H1 (cell line): ENCODE results near the gene KERA. TPM values are rescaled to one million over a fixed set of nuclear protein-coding genes. Genes with fewer than 3 reads are reported as not detected.

Source experiments
- polyA plus RNA-seq, 7 experiments: library from polyadenylated mRNA; depleted of rRNA in 3 of 7; stranded (reverse) in 5 of 7; unstranded in 2 of 7; fragments of >200 nt in 5 of 7; fragments of 200-250 nt in 2 of 7; gene quantifications; 1 replicate in 5 of 7; 2 replicates in 1 of 7; 4 replicates in 1 of 7; pipeline versions ENCODE4 v1.2.1 to v1.2.3, GENCODE V29; 2011 to 2013; ENCODE audit warnings: missing spikeins in 2 of 7, mixed read lengths in 2 of 7
- total RNA-seq: library from RNA; stranded (reverse); fragmentation: NEBNext Ultra II Directional; extraction: Animal tissue kit (Norgen Biotek cat#: 25700); gene quantifications from 2 replicates; pipeline ENCODE4 v1.2.1, GENCODE V29; 2021
- TF ChIP-seq, protein P1 (sequence below): fragments of 300-600 bp; sonication (generic); IDR thresholded peaks from 2 replicates; pipeline ENCODE4 v1.7.1; 2012; ENCODE audit warnings: low read length, moderate library complexity, mild to moderate bottlenecking, inconsistent platforms; ENCODE audit not compliant: insufficient replicate concordance

The KERA gene
- total and polyA plus RNA-seq, 2 of the 8 experiments (the other 6 are each of a cell fraction or from before 2014, with no cell fraction given) = not detected

DNA sequence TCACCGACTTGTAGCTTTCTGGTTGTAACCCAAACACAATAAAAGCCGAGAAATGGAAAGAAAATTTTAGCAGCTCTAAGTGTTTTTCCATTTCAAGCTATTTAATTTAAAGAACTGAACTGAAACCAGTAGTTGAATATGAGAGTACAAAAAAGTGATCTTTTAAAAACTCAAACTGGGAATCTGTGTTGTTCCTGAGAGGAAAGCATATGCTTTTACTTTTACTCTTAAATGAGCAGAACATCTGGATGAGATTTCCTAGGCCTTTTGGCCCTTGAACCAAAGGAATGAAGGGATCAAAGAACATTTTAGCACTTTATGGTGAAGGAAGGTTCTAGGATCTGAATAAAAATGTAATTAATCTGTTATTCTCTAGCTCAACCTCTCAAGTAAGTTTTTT lies 1.3 kb downstream of the KERA start (continued):
- TF ChIP-seq, protein P1, sequence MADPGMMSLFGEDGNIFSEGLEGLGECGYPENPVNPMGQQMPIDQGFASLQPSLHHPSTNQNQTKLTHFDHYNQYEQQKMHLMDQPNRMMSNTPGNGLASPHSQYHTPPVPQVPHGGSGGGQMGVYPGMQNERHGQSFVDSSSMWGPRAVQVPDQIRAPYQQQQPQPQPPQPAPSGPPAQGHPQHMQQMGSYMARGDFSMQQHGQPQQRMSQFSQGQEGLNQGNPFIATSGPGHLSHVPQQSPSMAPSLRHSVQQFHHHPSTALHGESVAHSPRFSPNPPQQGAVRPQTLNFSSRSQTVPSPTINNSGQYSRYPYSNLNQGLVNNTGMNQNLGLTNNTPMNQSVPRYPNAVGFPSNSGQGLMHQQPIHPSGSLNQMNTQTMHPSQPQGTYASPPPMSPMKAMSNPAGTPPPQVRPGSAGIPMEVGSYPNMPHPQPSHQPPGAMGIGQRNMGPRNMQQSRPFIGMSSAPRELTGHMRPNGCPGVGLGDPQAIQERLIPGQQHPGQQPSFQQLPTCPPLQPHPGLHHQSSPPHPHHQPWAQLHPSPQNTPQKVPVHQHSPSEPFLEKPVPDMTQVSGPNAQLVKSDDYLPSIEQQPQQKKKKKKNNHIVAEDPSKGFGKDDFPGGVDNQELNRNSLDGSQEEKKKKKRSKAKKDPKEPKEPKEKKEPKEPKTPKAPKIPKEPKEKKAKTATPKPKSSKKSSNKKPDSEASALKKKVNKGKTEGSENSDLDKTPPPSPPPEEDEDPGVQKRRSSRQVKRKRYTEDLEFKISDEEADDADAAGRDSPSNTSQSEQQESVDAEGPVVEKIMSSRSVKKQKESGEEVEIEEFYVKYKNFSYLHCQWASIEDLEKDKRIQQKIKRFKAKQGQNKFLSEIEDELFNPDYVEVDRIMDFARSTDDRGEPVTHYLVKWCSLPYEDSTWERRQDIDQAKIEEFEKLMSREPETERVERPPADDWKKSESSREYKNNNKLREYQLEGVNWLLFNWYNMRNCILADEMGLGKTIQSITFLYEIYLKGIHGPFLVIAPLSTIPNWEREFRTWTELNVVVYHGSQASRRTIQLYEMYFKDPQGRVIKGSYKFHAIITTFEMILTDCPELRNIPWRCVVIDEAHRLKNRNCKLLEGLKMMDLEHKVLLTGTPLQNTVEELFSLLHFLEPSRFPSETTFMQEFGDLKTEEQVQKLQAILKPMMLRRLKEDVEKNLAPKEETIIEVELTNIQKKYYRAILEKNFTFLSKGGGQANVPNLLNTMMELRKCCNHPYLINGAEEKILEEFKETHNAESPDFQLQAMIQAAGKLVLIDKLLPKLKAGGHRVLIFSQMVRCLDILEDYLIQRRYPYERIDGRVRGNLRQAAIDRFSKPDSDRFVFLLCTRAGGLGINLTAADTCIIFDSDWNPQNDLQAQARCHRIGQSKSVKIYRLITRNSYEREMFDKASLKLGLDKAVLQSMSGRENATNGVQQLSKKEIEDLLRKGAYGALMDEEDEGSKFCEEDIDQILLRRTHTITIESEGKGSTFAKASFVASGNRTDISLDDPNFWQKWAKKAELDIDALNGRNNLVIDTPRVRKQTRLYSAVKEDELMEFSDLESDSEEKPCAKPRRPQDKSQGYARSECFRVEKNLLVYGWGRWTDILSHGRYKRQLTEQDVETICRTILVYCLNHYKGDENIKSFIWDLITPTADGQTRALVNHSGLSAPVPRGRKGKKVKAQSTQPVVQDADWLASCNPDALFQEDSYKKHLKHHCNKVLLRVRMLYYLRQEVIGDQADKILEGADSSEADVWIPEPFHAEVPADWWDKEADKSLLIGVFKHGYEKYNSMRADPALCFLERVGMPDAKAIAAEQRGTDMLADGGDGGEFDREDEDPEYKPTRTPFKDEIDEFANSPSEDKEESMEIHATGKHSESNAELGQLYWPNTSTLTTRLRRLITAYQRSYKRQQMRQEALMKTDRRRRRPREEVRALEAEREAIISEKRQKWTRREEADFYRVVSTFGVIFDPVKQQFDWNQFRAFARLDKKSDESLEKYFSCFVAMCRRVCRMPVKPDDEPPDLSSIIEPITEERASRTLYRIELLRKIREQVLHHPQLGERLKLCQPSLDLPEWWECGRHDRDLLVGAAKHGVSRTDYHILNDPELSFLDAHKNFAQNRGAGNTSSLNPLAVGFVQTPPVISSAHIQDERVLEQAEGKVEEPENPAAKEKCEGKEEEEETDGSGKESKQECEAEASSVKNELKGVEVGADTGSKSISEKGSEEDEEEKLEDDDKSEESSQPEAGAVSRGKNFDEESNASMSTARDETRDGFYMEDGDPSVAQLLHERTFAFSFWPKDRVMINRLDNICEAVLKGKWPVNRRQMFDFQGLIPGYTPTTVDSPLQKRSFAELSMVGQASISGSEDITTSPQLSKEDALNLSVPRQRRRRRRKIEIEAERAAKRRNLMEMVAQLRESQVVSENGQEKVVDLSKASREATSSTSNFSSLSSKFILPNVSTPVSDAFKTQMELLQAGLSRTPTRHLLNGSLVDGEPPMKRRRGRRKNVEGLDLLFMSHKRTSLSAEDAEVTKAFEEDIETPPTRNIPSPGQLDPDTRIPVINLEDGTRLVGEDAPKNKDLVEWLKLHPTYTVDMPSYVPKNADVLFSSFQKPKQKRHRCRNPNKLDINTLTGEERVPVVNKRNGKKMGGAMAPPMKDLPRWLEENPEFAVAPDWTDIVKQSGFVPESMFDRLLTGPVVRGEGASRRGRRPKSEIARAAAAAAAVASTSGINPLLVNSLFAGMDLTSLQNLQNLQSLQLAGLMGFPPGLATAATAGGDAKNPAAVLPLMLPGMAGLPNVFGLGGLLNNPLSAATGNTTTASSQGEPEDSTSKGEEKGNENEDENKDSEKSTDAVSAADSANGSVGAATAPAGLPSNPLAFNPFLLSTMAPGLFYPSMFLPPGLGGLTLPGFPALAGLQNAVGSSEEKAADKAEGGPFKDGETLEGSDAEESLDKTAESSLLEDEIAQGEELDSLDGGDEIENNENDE = no peak
